Endodermal cell (in vitro differentiated cells): ENCODE results near the gene ACTL7B. TPM values are rescaled to one million over a fixed set of nuclear protein-coding genes. Genes with fewer than 3 reads are reported as not detected.
"Not testable (repeated sequence)": the region's sequence is repeated elsewhere in the genome, so short reads cannot be mapped to it uniquely, and the experiment has no call there.

Source experiments
- DNase-seq: peaks from one replicate; pipeline ENCODE4 v3.0.0-alpha.2; 2017
- H3K27ac ChIP-seq: 2 replicates; pipeline ENCODE4 v1.5.1; 2013; ENCODE audit warnings: mild to moderate bottlenecking, low read depth, low read length, moderate library complexity
- H3K27me3 ChIP-seq: 2 replicates; pipeline ENCODE4 v1.6.1; 2013; ENCODE audit warnings: mild to moderate bottlenecking, low read length, moderate library complexity; ENCODE audit not compliant: insufficient read depth, control insufficient read depth, poor library complexity, severe bottlenecking
- H3K36me3 ChIP-seq: 2 replicates; pipeline ENCODE4 v1.7.0; 2013; ENCODE audit warnings: mild to moderate bottlenecking, low read length, moderate library complexity; ENCODE audit not compliant: control insufficient read depth, insufficient read depth
- H3K4me1 ChIP-seq: one replicate; pipeline ENCODE4 v1.7.0; 2013; ENCODE audit warnings: low read length; ENCODE audit not compliant: control insufficient read depth, insufficient read depth
- H3K4me3 ChIP-seq: 2 replicates; pipeline ENCODE4 v1.5.1; 2013; ENCODE audit warnings: mild to moderate bottlenecking, low read length, moderate library complexity
- H3K9ac ChIP-seq: 2 replicates; pipeline ENCODE4 v1.6.1; 2013; ENCODE audit warnings: mild to moderate bottlenecking, low read length, moderate library complexity; ENCODE audit not compliant: poor library complexity, severe bottlenecking; ENCODE audit errors: extremely low read depth
- H3K9me3 ChIP-seq: 2 replicates; pipeline ENCODE4 v1.6.1; 2013; ENCODE audit warnings: mild to moderate bottlenecking, low read length, moderate library complexity; ENCODE audit not compliant: control insufficient read depth
- H3K27ac Mint-ChIP-seq: 2 replicates; pipeline ENCODE4 v1.8.0; 2020; ENCODE audit warnings: mixed read lengths
- H3K27me3 Mint-ChIP-seq: 2 replicates; pipeline ENCODE4 v1.8.0; 2021; ENCODE audit warnings: mild to moderate bottlenecking, mixed read lengths; ENCODE audit not compliant: insufficient read depth
- H3K36me3 Mint-ChIP-seq: 2 replicates; pipeline ENCODE4 v1.8.0; 2020; ENCODE audit warnings: low read depth, mixed read lengths
- H3K4me1 Mint-ChIP-seq: 2 replicates; pipeline ENCODE4 v1.8.0; 2020; ENCODE audit warnings: mixed read lengths
- H3K4me3 Mint-ChIP-seq: 2 replicates; pipeline ENCODE4 v1.8.0; 2020; ENCODE audit warnings: mild to moderate bottlenecking, moderate library complexity, mixed read lengths
- H3K9me3 Mint-ChIP-seq: 2 replicates; pipeline ENCODE4 v1.8.0; 2020; ENCODE audit warnings: mild to moderate bottlenecking, mixed read lengths
- WGBS, 2 experiments: methylation state at CpG; one replicate each; pipeline versions ENCODE4 v1.1.5 to v1.1.7; 2013; ENCODE audit warnings: missing lambda C conversion rate in 2 of 2, mixed read lengths in 1 of 2; ENCODE audit not compliant: insufficient coverage in 1 of 2, insufficient read length in 1 of 2; 5-methylcytosine and 5-hydroxymethylcytosine counted together
- total RNA-seq, 2 donors: library from RNA; stranded (reverse); fragmentation: NEBNext Ultra II Directional in 1 of 2; extraction: Animal tissue kit (Norgen Biotek cat#: 25700) in 1 of 2; gene quantifications; 2 replicates in 1 of 2; 3 replicates in 1 of 2; pipeline ENCODE4 v1.2.1, GENCODE V29; 2021
- TF ChIP-seq, protein P1 (sequence below): fragments of 200-600 bp; sonication (generic); conservative IDR thresholded peaks from 2 replicates; pipeline ENCODE4 v1.5.0; 2021; ENCODE audit warnings: antibody characterized with exemption, mild to moderate bottlenecking

ACTL7B gene
- total RNA-seq, 2 donors from 2014 or later = not detected

DNA sequence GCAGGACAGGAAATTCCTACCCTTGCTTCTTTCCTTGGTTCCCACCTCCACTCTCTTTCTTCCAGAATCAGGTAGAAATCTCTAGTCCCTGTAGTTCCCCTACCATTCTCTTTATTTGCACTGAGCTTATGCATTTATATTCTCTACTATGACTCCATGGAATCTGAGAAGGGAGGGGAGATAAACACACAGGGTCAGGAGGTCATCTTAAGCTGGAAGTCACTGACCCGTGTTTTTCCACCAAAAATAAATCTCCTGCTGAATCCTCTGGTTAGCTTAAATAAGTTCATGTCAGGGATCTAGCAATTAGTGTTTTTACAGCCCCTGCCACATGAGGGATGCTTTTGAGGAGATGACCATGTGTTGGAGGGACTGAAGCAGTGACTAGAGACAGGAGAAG, 3.7 kb downstream of the ACTL7B start:
- Histone ChIP-seq H3K4me3 (no peak overlapping the region), H3K4me1 (no peaks in the 10 kb centered on the region), H3K27me3 (no peaks in the 10 kb centered on the region), H3K27ac (no peak overlapping the region), H3K9me3 (no peaks in the 10 kb centered on the region), H3K9ac (no peak overlapping the region), H3K36me3 (no peaks in the 10 kb centered on the region)
- TF ChIP-seq, protein P1, sequence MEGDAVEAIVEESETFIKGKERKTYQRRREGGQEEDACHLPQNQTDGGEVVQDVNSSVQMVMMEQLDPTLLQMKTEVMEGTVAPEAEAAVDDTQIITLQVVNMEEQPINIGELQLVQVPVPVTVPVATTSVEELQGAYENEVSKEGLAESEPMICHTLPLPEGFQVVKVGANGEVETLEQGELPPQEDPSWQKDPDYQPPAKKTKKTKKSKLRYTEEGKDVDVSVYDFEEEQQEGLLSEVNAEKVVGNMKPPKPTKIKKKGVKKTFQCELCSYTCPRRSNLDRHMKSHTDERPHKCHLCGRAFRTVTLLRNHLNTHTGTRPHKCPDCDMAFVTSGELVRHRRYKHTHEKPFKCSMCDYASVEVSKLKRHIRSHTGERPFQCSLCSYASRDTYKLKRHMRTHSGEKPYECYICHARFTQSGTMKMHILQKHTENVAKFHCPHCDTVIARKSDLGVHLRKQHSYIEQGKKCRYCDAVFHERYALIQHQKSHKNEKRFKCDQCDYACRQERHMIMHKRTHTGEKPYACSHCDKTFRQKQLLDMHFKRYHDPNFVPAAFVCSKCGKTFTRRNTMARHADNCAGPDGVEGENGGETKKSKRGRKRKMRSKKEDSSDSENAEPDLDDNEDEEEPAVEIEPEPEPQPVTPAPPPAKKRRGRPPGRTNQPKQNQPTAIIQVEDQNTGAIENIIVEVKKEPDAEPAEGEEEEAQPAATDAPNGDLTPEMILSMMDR = no peak
- WGBS, 2 experiments = 88 to 100% methylated on average over 1 of the region's 1 CpG
- DNase-seq = no peak
- Mint-ChIP-seq H3K27ac (no peak overlapping the region), H3K4me1 (no peaks in the 10 kb centered on the region), H3K36me3 (no peaks in the 10 kb centered on the region), H3K27me3 (peaks cover 3% of the 10 kb centered on the region), H3K4me3 (no peak overlapping the region), H3K9me3 (no peaks in the 10 kb centered on the region)

DNA sequence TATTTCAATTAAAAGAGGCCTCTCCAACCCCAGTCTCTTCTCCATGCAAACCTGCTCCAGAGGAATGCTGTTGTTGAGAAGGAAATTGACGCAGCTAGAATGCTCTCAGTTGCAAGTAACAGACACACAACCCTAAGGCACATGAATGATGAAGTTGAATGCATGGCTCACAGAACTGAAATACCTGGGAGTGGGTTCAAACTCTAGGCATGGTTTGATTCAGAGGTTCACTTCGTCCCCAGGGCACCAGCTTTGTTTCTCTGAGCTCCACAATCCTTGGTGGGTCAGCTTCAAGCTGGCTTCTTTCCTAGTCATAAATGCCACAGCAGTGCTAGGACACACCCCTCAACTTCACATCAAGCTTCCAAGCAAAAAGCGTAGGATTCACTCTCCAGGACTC, 4.6 kb downstream of the ACTL7B start:
- Mint-ChIP-seq H3K27me3 (peaks cover 3% of the 10 kb centered on the region), H3K36me3 (no peaks in the 10 kb centered on the region), H3K9me3 (no peaks in the 10 kb centered on the region), H3K27ac (no peak overlapping the region), H3K4me1 (no peaks in the 10 kb centered on the region), H3K4me3 (no peak overlapping the region)
- H3K27ac ChIP-seq = no peak overlapping the region
- no peaks in the 10 kb centered on the region for H3K4me1 ChIP-seq
- DNase-seq = no peak
- no peaks in the 10 kb centered on the region for H3K9me3 ChIP-seq
- no peak overlapping the region for H3K4me3 ChIP-seq
- TF ChIP-seq, protein P1 = no peak
- H3K36me3 ChIP-seq = no peaks in the 10 kb centered on the region
- H3K27me3 ChIP-seq = no peaks in the 10 kb centered on the region
- WGBS, 2 experiments = 68 to 89% methylated on average over 2 to 3 of the region's 3 CpGs
- H3K9ac ChIP-seq = no peak overlapping the region

DNA sequence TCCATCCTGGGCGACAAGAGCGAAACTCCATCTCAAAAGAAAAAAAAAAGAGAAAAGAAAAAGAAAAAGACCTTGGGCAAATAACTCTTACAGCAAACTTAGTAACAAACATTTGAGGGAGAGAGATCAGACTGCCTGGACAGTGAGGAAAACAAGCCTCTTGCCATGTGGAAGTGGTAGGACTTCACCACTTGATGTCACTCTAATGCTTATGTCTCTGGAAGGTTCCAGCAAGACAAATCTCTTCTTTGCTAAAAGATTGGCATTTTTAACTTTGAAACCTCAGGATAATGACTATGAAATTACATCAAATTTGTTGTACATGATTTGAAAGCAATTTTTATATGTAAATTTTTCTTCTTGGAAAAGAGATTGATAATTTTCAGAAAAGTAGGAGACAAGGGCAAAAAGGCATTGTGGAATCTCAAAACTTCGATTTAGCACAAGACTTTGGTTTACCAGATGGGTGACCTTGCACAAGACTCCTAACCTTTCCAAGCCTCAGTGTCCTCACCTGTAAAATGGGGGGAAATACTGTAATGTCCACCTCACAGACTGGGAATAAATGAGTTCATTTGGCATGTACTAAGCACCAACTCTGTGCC, 5.4 kb downstream of the ACTL7B start:
- Histone ChIP-seq H3K9ac (no peak overlapping the region), H3K27ac (no peak overlapping the region), H3K4me1 (no peaks in the 10 kb centered on the region), H3K4me3 (no peak overlapping the region), H3K36me3 (no peaks in the 10 kb centered on the region), H3K9me3 (no peaks in the 10 kb centered on the region), H3K27me3 (no peaks in the 10 kb centered on the region)
- DNase-seq = no peak
- no peaks in the 10 kb centered on the region for H3K4me1 Mint-ChIP-seq
- no peaks in the 10 kb centered on the region for H3K36me3 Mint-ChIP-seq
- H3K27ac Mint-ChIP-seq = no peak overlapping the region
- TF ChIP-seq, protein P1 = peak; percentile 57
- H3K27me3 Mint-ChIP-seq = peaks cover 3% of the 10 kb centered on the region
- WGBS, 2 experiments = 86 to 100% methylated on average over 1 to 3 of the region's 3 CpGs
- H3K4me3 Mint-ChIP-seq = no peak overlapping the region
- no peaks in the 10 kb centered on the region for H3K9me3 Mint-ChIP-seq

DNA sequence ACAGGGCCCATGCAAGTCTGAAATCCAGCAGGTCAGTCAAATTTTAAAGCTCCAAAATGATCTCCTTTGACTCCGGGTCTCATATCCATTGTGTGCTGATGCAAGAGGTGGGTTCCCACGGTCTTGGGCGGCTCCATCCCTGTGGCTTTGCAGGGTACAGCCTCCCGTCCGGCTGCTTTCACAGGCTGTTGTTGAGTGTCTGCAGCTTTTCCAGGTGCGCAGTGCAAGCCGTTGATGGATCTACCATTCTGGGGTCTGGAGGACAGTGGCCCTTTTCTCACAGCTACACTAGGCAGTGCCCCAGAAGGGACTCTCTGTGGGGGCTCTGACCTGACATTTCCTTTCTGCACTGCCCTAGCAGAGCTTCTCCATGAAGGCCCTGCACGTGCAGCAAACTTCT, 7.5 kb downstream of the ACTL7B start:
- H3K4me1 Mint-ChIP-seq, H3K36me3 Mint-ChIP-seq, H3K27ac Mint-ChIP-seq, H3K9me3 ChIP-seq, H3K4me3 Mint-ChIP-seq, H3K36me3 ChIP-seq, H3K4me3 ChIP-seq, H3K27me3 Mint-ChIP-seq, H3K9me3 Mint-ChIP-seq, H3K9ac ChIP-seq, DNase-seq, H3K27ac ChIP-seq, H3K4me1 ChIP-seq, H3K27me3 ChIP-seq: not testable (repeated sequence)
- WGBS, 2 experiments = 88 to 90% methylated on average over 8 of the region's 8 CpGs
